ENCODE results near the gene TPRA1.
"Not testable (repeated sequence)": the region's sequence is repeated elsewhere in the genome, so short reads cannot be mapped to it uniquely, and the experiment has no call there.

TPRA1 gene

DNA sequence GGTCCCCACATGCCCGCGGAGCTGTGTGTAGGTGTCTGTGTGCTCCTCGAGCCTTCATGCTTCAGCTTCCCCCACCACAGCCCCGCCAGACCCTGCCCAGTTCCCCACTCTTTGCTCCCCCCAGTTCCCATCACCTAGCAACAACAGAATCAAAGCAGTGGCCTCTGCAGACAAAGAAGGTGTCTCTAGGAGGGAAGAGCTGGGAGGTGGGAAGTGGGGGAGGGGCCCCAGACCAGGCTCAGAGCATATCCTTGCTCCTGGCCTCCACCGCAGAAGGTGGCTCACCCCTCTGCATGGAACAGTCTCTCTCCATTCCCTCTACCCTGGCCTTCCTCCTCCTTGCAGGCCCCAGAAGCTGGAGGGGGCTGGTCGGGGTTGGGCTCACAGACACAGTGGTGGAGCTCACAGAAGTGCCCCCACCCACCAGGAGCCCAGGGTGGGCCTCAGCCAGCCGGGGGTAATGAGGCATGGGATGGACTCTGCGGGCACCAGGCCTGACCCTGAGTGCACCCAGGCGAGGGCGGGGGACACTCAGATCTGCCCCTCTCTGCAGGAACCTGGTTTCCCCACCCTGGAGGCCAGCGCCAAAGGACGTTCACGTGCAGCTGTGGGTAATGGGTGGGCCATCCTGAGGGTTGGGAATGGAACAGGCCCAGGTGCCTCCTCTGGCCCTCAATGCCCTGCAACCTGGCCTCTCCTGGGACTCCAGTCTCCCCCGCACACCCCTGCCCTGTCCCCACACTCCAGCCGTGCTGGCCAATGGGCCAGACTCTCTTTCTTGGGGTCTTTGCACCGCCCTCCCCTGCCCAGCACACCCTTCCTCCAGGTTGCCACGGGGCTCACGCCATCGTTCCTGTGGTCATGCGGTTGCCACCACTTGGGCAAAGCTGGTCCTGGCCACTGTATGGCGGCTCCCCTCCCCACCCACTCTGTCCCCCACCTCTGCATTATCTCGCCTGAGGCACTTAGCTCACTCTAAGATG is 53.4 kb downstream of the TPRA1 start:
- no peak for DNase-seq (ENCODE audit: low read depth)

DNA sequence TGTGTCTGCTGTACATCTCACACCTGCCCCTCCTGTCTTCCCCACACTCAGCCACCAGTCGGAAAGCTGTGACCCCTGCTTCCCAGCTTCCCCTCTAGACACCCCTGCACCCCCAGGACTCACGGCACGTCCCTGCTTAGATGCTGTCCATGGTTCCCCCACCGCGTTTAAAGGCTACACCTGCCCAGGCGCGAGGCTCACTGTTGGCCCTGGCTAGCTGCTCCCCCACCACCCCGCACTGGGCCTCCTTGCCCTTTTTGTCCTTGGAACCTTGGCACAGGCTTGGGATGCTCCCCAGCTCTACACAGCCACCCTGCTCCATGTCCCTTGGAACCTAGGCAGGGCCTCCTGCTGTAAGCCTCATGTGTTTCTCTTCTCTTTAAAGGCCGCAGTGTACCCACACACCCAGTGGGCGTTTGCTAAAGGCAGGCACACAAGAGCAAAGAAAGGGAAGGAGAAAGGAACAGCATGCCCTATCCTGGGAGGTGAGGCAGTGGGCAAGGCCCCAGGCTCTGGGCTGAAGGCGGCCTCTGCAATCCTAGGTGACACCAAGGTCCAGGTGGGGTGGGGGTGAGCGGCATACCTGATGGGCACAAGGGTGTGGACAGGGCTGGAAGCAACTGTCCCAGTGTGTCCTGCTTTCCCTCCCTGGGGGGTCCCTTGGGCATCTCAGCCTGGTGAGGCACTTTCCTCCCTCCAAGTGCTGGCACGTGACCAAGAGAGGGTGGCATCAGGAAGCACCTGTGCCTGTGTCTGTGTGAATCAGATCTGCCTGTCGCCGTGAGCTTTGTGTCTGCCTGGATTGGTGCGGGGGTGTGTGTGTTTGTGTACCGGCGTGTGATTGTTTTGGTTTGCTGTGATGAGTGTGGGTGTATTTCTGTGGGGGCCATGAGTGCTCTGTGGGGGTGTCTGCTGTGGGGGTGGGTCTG is 54.4 kb downstream of the TPRA1 start:
- DNase-seq (ENCODE audit: low read depth), result no peak

DNA sequence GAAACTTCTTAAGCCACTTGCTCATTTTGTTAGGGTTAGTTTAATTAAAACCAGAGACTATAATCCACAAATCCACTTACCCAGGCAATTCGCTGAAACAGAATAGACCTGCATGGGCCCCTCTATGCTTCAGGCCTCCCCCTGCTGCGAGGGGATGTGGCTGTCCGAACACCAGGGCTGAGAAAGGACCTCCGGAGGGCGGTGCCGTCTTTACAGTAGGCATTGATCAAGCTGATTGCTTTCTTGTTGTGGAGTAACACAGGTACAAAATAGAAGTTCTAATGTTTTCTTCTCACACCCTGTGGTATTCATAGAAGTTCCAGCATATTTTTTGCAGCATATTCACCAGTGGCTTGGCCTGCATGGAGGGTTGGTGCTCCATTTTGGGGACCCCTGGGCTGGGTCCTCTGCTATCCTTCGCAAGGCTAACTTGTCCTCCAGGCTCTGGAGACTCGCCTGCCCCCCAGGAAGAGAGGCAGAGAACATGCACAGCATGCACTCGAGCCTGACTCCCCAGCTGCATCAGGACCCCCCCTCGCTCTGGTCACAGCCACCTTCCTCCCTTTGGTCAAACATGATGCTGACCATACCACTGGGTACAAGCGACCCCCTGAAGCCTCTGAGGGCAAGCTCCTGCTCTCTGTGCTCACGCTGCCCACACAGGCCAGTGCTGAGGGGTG is 55.3 kb downstream of the TPRA1 start:
- no peak for DNase-seq (ENCODE audit: low read depth)

DNA sequence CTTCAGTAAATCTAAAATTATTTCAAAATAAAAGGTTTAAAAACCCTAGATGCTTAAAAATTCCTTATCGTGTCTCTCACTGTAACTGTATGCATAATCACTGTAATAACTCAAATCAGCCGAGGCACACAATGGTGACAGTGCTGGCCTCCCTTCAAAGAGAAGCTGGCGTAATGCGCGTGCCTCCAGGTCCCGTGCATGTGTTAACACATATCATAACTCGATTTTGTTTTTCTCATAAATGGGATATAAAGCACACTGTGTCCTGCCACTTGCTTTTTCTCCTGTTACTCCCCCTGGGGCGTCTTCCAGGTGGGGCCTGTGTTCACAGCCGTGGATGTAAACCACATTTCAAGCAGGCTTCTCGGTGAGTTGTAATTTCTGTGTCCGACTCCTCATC is 56.0 kb downstream of the TPRA1 start:
- no peak for DNase-seq (ENCODE audit: low read depth)

- no peak for DNase-seq (ENCODE audit: low read depth)
Observed at GRCh38 chr3:127534161-127534451, 56.4 kb downstream of the TPRA1 start.

DNA sequence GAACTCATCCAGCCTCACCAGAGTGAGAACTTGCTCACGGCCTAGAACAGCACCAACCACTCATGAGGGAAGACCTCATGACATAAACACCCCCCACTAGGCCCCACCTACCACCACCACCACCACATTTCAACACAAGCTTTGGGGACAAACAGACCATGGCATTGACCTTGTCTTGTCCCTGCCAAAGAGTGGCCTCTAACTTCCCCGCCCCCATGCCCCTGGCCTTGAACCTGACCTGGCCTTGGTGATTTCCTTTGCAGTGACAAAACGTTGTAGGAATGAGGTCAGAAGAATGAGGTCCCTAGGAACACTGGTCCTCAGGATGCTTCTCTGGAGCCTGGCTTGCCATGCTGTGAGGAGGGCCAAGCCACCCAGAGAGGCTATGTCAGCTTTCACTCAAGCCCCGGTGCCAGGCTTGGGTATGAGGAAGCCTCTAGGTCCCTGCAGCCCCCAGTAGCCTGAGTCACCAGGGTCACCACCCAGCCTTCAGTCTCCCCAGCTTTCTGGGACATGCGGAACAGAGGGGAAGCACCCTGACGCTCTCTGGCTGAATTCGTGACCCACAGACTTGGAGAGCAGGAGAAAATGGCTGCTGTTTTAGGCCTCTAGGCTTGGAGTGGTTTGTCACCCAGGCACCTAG is 57.9 kb downstream of the TPRA1 start:
- no peak for DNase-seq (ENCODE audit: low read depth)

DNA sequence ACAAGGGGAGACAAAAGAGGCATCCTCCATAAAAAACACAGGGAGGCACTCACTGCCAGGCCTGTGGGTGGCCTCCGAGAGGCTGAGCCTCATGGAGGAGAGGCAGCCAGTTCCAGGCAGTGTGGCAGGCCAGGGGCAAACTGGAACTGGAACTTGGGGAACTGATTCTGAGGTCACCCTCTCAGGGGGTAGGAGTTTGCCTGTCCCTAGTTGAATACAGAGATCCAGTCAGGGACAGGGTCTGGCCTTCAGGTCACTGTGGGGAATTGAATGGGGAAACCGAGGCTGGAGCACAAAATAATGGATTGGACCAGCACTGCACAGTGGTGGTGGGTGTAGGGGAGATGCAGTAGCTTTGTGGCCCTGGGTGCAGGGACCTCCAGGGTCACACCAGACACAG is 58.7 kb downstream of the TPRA1 start:
- no peak for DNase-seq (ENCODE audit: low read depth)

GRCh38 chr3:127530863-127531262 is 59.7 kb downstream of the TPRA1 start:
- not testable (repeated sequence) for DNase-seq (ENCODE audit: low read depth)

DNA sequence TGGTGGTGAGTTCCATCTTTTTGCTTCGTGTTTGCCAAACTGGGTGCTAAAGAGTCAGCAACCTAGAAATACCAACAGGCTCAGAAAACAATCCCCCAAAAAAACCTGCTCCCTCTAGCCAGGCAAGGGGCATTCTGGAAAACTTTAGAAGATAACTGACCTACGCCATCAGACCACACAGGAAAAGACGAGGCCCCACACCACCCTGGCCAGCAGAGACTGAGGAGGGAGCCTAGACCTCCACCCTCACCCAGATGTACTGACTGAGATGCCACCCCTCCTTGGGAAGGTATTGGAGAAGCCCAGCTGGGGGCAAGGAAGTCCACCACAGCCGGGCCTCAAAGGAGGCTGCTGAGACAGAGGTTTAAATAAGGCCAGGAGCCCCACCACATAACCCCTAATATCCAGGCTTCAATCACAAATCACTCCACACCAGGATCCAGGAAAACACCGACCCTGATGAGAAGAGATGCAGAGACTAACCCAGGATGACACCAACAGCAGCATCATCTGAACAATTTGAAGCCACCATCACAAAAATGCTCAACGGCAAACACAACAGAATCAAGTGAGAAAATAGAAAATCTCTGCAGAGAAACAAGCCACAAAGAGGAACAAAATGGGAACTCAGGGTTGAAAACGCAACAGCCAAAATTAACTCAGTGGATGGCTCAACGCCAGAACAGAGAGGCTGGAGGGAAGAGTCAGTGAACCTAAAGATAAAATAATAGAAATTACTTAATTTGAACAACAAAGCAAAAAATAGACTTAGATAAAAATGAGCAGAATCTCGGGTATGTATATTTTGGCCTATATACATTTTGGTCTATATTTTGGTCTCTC is 61.0 kb downstream of the TPRA1 start:
- no peak for DNase-seq (ENCODE audit: low read depth)

- no peak for DNase-seq (ENCODE audit: low read depth)
Observed at GRCh38 chr3:127525373-127525772, 65.2 kb downstream of the TPRA1 start.

- no peak for DNase-seq (ENCODE audit: low read depth)
Observed at GRCh38 chr3:127524296-127524896, 66.1 kb downstream of the TPRA1 start.
